GM23338 (cell line): Measurements from ENCODE around the gene ME3. TPM values are rescaled to one million over a fixed set of nuclear protein-coding genes. Genes with fewer than 3 reads are reported as not detected.

Experiments used
- ATAC-seq: fragments of 200-7000 bp; cut with Tn5 transposase; 3 replicates; pipeline ENCODE4 v1.9.1; 2020
- DNase-seq: peaks from one replicate; pipeline ENCODE4 v3.0.0-alpha.2; 2015; ENCODE audit warnings: low spot score
- H2AFZ ChIP-seq: fragments of 200-600 bp; sonication (generic); 2 replicates; pipeline ENCODE4 v1.8.0; 2016; ENCODE audit warnings: antibody characterized with exemption, mild to moderate bottlenecking, moderate library complexity
- H3F3A ChIP-seq: fragments of 200-600 bp; sonication (generic); replicated peaks from 2 replicates; pipeline ENCODE4 v1.8.0; 2017; ENCODE audit warnings: antibody characterized with exemption, mixed run types, low read depth
- H3K27ac ChIP-seq: fragments of 200-600 bp; sonication (generic); 2 replicates; pipeline ENCODE4 v1.6.1; 2016; ENCODE audit warnings: low read depth
- H3K27me3 ChIP-seq: fragments of 200-600 bp; sonication (generic); 2 replicates; pipeline ENCODE4 v1.8.0; 2016; ENCODE audit warnings: mild to moderate bottlenecking, mixed run types, moderate library complexity; ENCODE audit not compliant: insufficient read depth
- H3K36me3 ChIP-seq: fragments of 200-600 bp; sonication (generic); 2 replicates; pipeline ENCODE4 v1.8.0; 2016; ENCODE audit warnings: mild to moderate bottlenecking; ENCODE audit not compliant: insufficient read depth
- H3K4me1 ChIP-seq: fragments of 200-600 bp; sonication (generic); 2 replicates; pipeline ENCODE4 v1.8.0; 2016; ENCODE audit warnings: mild to moderate bottlenecking, moderate library complexity; ENCODE audit not compliant: insufficient read depth
- H3K4me2 ChIP-seq: fragments of 200-600 bp; sonication (generic); 2 replicates; pipeline ENCODE4 v1.7.1; 2017; ENCODE audit warnings: mixed run types
- H3K4me3 ChIP-seq: fragments of 200-600 bp; sonication (generic); 2 replicates; pipeline ENCODE4 v1.6.1; 2016; ENCODE audit warnings: mixed run types
- H3K79me2 ChIP-seq: fragments of 200-600 bp; sonication (generic); replicated peaks from 2 replicates; pipeline ENCODE4 v1.8.0; 2017; ENCODE audit warnings: mild to moderate bottlenecking; ENCODE audit not compliant: insufficient read depth
- H3K9me2 ChIP-seq: fragments of 200-600 bp; sonication (generic); 2 replicates; pipeline ENCODE4 v1.8.0; 2017; ENCODE audit not compliant: insufficient read depth
- H4K20me1 ChIP-seq: fragments of 200-600 bp; sonication (generic); replicated peaks from 2 replicates; pipeline ENCODE4 v1.8.0; 2017; ENCODE audit warnings: mild to moderate bottlenecking; ENCODE audit not compliant: insufficient read depth
- H3K27ac Mint-ChIP-seq: 2 replicates; pipeline ENCODE4 v1.8.0; 2020; ENCODE audit warnings: inconsistent platforms, mild to moderate bottlenecking, moderate library complexity, mixed read lengths
- H3K27me3 Mint-ChIP-seq: 3 replicates; pipeline ENCODE4 v1.8.0; 2022; ENCODE audit warnings: low read depth, mild to moderate bottlenecking, moderate library complexity, mixed read lengths, inconsistent platforms; ENCODE audit not compliant: insufficient read depth, poor library complexity
- H3K36me3 Mint-ChIP-seq: 3 replicates; pipeline ENCODE4 v1.8.0; 2021; ENCODE audit warnings: low read depth, mild to moderate bottlenecking, inconsistent platforms, moderate library complexity, mixed read lengths
- H3K4me1 Mint-ChIP-seq: 3 replicates; pipeline ENCODE4 v1.8.0; 2020; ENCODE audit warnings: mild to moderate bottlenecking, inconsistent platforms, mixed read lengths
- H3K4me3 Mint-ChIP-seq: 3 replicates; pipeline ENCODE4 v1.8.0; 2021; ENCODE audit warnings: moderate library complexity, mild to moderate bottlenecking, inconsistent platforms, mixed read lengths
- H3K9me3 Mint-ChIP-seq: 3 replicates; pipeline ENCODE4 v1.8.0; 2020; ENCODE audit warnings: moderate library complexity, mild to moderate bottlenecking, inconsistent platforms, mixed read lengths
- CREB1 ChIP-seq: fragments of 250-450 bp; sonication (Bioruptor Pico); IDR thresholded peaks from 2 replicates; pipeline ENCODE4 v1.5.0; 2020; ENCODE audit warnings: low read depth, mild to moderate bottlenecking, moderate library complexity
- ETS1 ChIP-seq: IDR thresholded peaks from 2 replicates; pipeline ENCODE4 v1.6.1; 2016; ENCODE audit warnings: antibody characterized with exemption
- JUNB ChIP-seq: IDR thresholded peaks from one replicate; pipeline ENCODE4 v1.6.1; 2016; ENCODE audit warnings: antibody characterized with exemption; ENCODE audit not compliant: unreplicated experiment
- POLR2AphosphoS5 ChIP-seq: IDR thresholded peaks from 2 replicates; pipeline ENCODE4 v1.6.1; 2016; ENCODE audit warnings: antibody characterized with exemption, low read depth
- STAT1 ChIP-seq: IDR thresholded peaks from one replicate; pipeline ENCODE4 v1.6.1; 2016; ENCODE audit warnings: antibody characterized with exemption; ENCODE audit not compliant: unreplicated experiment
- ZNF114 ChIP-seq: fragments of 250-450 bp; sonication (Bioruptor Pico); IDR thresholded peaks from 2 replicates; pipeline ENCODE4 v1.5.0; 2020; ENCODE audit warnings: mild to moderate bottlenecking, moderate library complexity
- ZNF331 ChIP-seq: fragments of 250-450 bp; sonication (Bioruptor Pico); IDR thresholded peaks from 2 replicates; pipeline ENCODE4 v1.5.0; 2020; ENCODE audit warnings: low read depth, mild to moderate bottlenecking, moderate library complexity
- ZNF462 ChIP-seq: fragments of 250-450 bp; sonication (Bioruptor Pico); IDR thresholded peaks from 2 replicates; pipeline ENCODE4 v1.5.0; 2020; ENCODE audit warnings: mild to moderate bottlenecking, moderate library complexity
- polyA plus RNA-seq: library from polyadenylated mRNA; unstranded; fragments of >200 nt; fragmentation: Nextera tagmentation; extraction: Ambion mirVana; gene quantifications from 2 replicates; pipeline ENCODE4 v1.2.1, GENCODE V29; 2016
- total RNA-seq: library from RNA; depleted of rRNA; stranded (reverse); fragments of >200 nt; shearing (Covaris generic); gene quantifications from 2 replicates; pipeline ENCODE4 v1.2.3, GENCODE V29; 2014
- TF ChIP-seq, protein P1 (sequence below): IDR thresholded peaks from one replicate; pipeline ENCODE4 v1.6.1; 2018; ENCODE audit warnings: antibody characterized with exemption; ENCODE audit not compliant: unreplicated experiment
- TF ChIP-seq, protein P2 (sequence below), 2 experiments: fragments of 200-600 bp in 1 of 2; sonication (generic) in 1 of 2; conservative IDR thresholded peaks; 2 replicates each; pipeline versions ENCODE4 v1.5.1 to v1.6.1; 2016 to 2017; ENCODE audit warnings: antibody characterized with exemption in 2 of 2, low read depth in 2 of 2, mild to moderate bottlenecking in 2 of 2, moderate library complexity in 1 of 2

ME3 gene
- total and polyA plus RNA-seq, 2 experiments from 2014 or later, result 1.3 to 4.0 TPM

GRCh38 chr11:86444981-86445380 lies 227.4 kb downstream of the ME3 start:
- no peaks in the 10 kb centered on the region for H4K20me1 ChIP-seq
- no peak overlapping the region for H3K27ac ChIP-seq
- no peak overlapping the region for H2AFZ ChIP-seq
- no peak for DNase-seq
- H3K79me2 ChIP-seq, result no peaks in the 10 kb centered on the region
- no peaks in the 10 kb centered on the region for H3K27me3 ChIP-seq
- H3K4me2 ChIP-seq, result no peak overlapping the region
- H3K36me3 ChIP-seq, result no peaks in the 10 kb centered on the region
- Mint-ChIP-seq H3K9me3 (no peaks in the 10 kb centered on the region), H3K27me3 (peaks cover 2% of the 10 kb centered on the region), H3K36me3 (no peaks in the 10 kb centered on the region), H3K4me3 (no peak overlapping the region), H3K27ac (no peak overlapping the region), H3K4me1 (no peaks in the 10 kb centered on the region)
- H3K4me3 ChIP-seq, result no peak overlapping the region
- TF ChIP-seq JUNB (no peak), ZNF331 (no peak)
- TF ChIP-seq, protein P1, sequence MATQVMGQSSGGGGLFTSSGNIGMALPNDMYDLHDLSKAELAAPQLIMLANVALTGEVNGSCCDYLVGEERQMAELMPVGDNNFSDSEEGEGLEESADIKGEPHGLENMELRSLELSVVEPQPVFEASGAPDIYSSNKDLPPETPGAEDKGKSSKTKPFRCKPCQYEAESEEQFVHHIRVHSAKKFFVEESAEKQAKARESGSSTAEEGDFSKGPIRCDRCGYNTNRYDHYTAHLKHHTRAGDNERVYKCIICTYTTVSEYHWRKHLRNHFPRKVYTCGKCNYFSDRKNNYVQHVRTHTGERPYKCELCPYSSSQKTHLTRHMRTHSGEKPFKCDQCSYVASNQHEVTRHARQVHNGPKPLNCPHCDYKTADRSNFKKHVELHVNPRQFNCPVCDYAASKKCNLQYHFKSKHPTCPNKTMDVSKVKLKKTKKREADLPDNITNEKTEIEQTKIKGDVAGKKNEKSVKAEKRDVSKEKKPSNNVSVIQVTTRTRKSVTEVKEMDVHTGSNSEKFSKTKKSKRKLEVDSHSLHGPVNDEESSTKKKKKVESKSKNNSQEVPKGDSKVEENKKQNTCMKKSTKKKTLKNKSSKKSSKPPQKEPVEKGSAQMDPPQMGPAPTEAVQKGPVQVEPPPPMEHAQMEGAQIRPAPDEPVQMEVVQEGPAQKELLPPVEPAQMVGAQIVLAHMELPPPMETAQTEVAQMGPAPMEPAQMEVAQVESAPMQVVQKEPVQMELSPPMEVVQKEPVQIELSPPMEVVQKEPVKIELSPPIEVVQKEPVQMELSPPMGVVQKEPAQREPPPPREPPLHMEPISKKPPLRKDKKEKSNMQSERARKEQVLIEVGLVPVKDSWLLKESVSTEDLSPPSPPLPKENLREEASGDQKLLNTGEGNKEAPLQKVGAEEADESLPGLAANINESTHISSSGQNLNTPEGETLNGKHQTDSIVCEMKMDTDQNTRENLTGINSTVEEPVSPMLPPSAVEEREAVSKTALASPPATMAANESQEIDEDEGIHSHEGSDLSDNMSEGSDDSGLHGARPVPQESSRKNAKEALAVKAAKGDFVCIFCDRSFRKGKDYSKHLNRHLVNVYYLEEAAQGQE, result no peak
- H3K4me1 ChIP-seq, result no peaks in the 10 kb centered on the region
- H3F3A ChIP-seq, result no peaks in the 10 kb centered on the region
- peaks cover 16% of the 10 kb centered on the region; the same call in 1 of the 2 replicates for H3K9me2 ChIP-seq
- ATAC-seq, result no peak

DNA sequence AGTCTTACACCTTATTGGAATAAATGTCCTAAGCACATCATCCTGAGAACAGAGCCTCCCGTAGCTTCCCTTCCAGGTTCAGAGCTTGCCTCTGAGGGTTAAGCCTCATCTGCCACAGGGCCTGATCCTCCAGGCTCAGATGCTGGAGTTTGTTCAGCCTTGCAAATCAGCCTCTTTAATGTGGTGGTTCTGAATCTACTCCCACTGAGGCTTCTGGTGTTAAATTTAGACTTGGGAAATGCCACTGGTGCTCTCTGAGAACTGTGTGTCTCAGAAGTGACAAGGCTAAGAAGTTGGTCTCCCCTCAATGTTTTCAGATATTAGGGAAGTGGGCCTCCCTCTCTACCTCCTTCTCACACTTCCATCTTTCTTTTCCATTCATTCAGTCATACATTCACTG lies 229.0 kb downstream of the ME3 start:
- no peaks in the 10 kb centered on the region for H3K79me2 ChIP-seq
- no peaks in the 10 kb centered on the region for H3K27me3 ChIP-seq
- no peaks in the 10 kb centered on the region for H3F3A ChIP-seq
- no peak overlapping the region for H3K4me3 ChIP-seq
- peaks cover 11% of the 10 kb centered on the region; the same call in 1 of the 2 replicates for H3K9me2 ChIP-seq
- H3K4me1 Mint-ChIP-seq, result no peaks in the 10 kb centered on the region; the same call in 2 of the 3 replicates
- DNase-seq (no peak), ATAC-seq (no peak)
- no peak overlapping the region for H3K27ac Mint-ChIP-seq
- no peaks in the 10 kb centered on the region for H3K36me3 Mint-ChIP-seq
- H4K20me1 ChIP-seq, result no peaks in the 10 kb centered on the region
- H3K4me2 ChIP-seq, result no peak overlapping the region
- H3K36me3 ChIP-seq, result no peaks in the 10 kb centered on the region
- H3K27ac ChIP-seq, result no peak overlapping the region
- no peak overlapping the region for H3K4me3 Mint-ChIP-seq
- peaks cover 2% of the 10 kb centered on the region for H3K27me3 Mint-ChIP-seq
- no peaks in the 10 kb centered on the region for H3K9me3 Mint-ChIP-seq
- H3K4me1 ChIP-seq, result no peaks in the 10 kb centered on the region
- H2AFZ ChIP-seq, result no peak overlapping the region
- TF ChIP-seq, protein P2, sequence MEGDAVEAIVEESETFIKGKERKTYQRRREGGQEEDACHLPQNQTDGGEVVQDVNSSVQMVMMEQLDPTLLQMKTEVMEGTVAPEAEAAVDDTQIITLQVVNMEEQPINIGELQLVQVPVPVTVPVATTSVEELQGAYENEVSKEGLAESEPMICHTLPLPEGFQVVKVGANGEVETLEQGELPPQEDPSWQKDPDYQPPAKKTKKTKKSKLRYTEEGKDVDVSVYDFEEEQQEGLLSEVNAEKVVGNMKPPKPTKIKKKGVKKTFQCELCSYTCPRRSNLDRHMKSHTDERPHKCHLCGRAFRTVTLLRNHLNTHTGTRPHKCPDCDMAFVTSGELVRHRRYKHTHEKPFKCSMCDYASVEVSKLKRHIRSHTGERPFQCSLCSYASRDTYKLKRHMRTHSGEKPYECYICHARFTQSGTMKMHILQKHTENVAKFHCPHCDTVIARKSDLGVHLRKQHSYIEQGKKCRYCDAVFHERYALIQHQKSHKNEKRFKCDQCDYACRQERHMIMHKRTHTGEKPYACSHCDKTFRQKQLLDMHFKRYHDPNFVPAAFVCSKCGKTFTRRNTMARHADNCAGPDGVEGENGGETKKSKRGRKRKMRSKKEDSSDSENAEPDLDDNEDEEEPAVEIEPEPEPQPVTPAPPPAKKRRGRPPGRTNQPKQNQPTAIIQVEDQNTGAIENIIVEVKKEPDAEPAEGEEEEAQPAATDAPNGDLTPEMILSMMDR (conservative IDR thresholded peaks at IDR 0.05; ENCODE audit: low read depth in 2 of 2), result no peak
- TF ChIP-seq ZNF114 (CRISPR knock-in tag) (no peak), ETS1 (no peak), POLR2AphosphoS5 (no peak), CREB1 (CRISPR knock-in tag) (no peak), JUNB (no peak), STAT1 (no peak), ZNF462 (CRISPR knock-in tag) (no peak)
